Neural progenitor cell (in vitro differentiated cells): Measurements from ENCODE around the gene TFPI. TPM values are rescaled to one million over a fixed set of nuclear protein-coding genes. Genes with fewer than 3 reads are reported as not detected.
"Not testable (repeated sequence)": the region's sequence is repeated elsewhere in the genome, so short reads cannot be mapped to it uniquely, and the experiment has no call there.

ENCODE experiments used
- DNase-seq: peaks from one replicate; pipeline ENCODE4 v3.0.0-alpha.2; 2016; ENCODE audit warnings: low spot score
- H2AFZ ChIP-seq: fragments of 200-600 bp; sonication (generic); replicated peaks from 2 replicates; pipeline ENCODE4 v1.6.1; 2016; ENCODE audit warnings: antibody characterized with exemption
- H3F3A ChIP-seq: fragments of 200-600 bp; sonication (generic); 2 replicates; pipeline ENCODE4 v1.6.1; 2016; ENCODE audit warnings: antibody characterized with exemption, low read depth
- H3K27ac ChIP-seq: fragments of 200-600 bp; sonication (generic); 2 replicates; pipeline ENCODE4 v1.5.1; 2016; ENCODE audit warnings: mild to moderate bottlenecking
- H3K27me3 ChIP-seq: fragments of 200-600 bp; sonication (generic); 2 replicates; pipeline ENCODE4 v1.6.1; 2016; ENCODE audit warnings: mild to moderate bottlenecking, moderate library complexity
- H3K36me3 ChIP-seq: fragments of 200-600 bp; sonication (generic); 2 replicates; pipeline ENCODE4 v1.5.1; 2016
- H3K4me1 ChIP-seq: fragments of 200-600 bp; sonication (generic); 2 replicates; pipeline ENCODE4 v1.6.1; 2016; ENCODE audit warnings: mixed run types
- H3K4me2 ChIP-seq: fragments of 200-600 bp; sonication (generic); 2 replicates; pipeline ENCODE4 v1.6.1; 2016
- H3K4me3 ChIP-seq: fragments of 200-600 bp; sonication (generic); 2 replicates; pipeline ENCODE4 v1.5.1; 2016
- H3K79me2 ChIP-seq: fragments of 200-600 bp; sonication (generic); 2 replicates; pipeline ENCODE4 v1.6.1; 2016; ENCODE audit warnings: low read depth
- H3K9ac ChIP-seq: fragments of 200-600 bp; sonication (generic); 2 replicates; pipeline ENCODE4 v1.6.1; 2016
- H3K9me3 ChIP-seq: fragments of 200-600 bp; sonication (generic); 2 replicates; pipeline ENCODE4 v1.5.1; 2016; ENCODE audit warnings: low read depth
- H4K20me1 ChIP-seq: fragments of 200-600 bp; sonication (generic); 2 replicates; pipeline ENCODE4 v1.6.1; 2016; ENCODE audit warnings: low read depth
- H3K27ac Mint-ChIP-seq: 3 replicates; pipeline ENCODE4 v1.8.0; 2021; ENCODE audit warnings: mixed read lengths
- H3K27me3 Mint-ChIP-seq: 2 replicates; pipeline ENCODE4 v1.8.0; 2022; ENCODE audit warnings: low read depth, mild to moderate bottlenecking, inconsistent platforms, moderate library complexity, mixed read lengths; ENCODE audit not compliant: insufficient read depth
- H3K36me3 Mint-ChIP-seq: 3 replicates; pipeline ENCODE4 v1.8.0; 2021; ENCODE audit warnings: mixed read lengths
- H3K4me1 Mint-ChIP-seq: 3 replicates; pipeline ENCODE4 v1.8.0; 2021; ENCODE audit warnings: mixed read lengths
- H3K4me3 Mint-ChIP-seq: 3 replicates; pipeline ENCODE4 v1.8.0; 2021; ENCODE audit warnings: mild to moderate bottlenecking, moderate library complexity, mixed read lengths
- H3K9me3 Mint-ChIP-seq: 3 replicates; pipeline ENCODE4 v1.8.0; 2020; ENCODE audit warnings: mixed read lengths
- EZH2 ChIP-seq: fragments of 200-600 bp; sonication (generic); IDR thresholded peaks from 2 replicates; pipeline ENCODE4 v1.6.1; 2017; ENCODE audit warnings: antibody characterized with exemption, mild to moderate bottlenecking, moderate library complexity
- EZH2phosphoT487 ChIP-seq: fragments of 200-600 bp; sonication (generic); IDR thresholded peaks from 2 replicates; pipeline ENCODE4 v1.6.1; 2017; ENCODE audit warnings: antibody characterized with exemption
- total RNA-seq: library from RNA; depleted of rRNA; stranded (reverse); fragments of >200 nt; gene quantifications from 2 replicates; pipeline ENCODE4 v1.2.3, GENCODE V29; 2015; ENCODE audit warnings: low replicate concordance
- TF ChIP-seq, protein P1 (sequence below): fragments of 200-600 bp; sonication (generic); IDR thresholded peaks from 2 replicates; pipeline ENCODE4 v1.5.1; 2017; ENCODE audit warnings: antibody characterized with exemption, mild to moderate bottlenecking

The TFPI gene
- total RNA-seq, 1 donor from 2014 or later = 16.6 TPM

GRCh38 chr2:187573722-187574121 is 19.5 kb upstream of the TFPI start:
- TF ChIP-seq, protein P1, sequence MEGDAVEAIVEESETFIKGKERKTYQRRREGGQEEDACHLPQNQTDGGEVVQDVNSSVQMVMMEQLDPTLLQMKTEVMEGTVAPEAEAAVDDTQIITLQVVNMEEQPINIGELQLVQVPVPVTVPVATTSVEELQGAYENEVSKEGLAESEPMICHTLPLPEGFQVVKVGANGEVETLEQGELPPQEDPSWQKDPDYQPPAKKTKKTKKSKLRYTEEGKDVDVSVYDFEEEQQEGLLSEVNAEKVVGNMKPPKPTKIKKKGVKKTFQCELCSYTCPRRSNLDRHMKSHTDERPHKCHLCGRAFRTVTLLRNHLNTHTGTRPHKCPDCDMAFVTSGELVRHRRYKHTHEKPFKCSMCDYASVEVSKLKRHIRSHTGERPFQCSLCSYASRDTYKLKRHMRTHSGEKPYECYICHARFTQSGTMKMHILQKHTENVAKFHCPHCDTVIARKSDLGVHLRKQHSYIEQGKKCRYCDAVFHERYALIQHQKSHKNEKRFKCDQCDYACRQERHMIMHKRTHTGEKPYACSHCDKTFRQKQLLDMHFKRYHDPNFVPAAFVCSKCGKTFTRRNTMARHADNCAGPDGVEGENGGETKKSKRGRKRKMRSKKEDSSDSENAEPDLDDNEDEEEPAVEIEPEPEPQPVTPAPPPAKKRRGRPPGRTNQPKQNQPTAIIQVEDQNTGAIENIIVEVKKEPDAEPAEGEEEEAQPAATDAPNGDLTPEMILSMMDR = no peak
- TF ChIP-seq EZH2 (no peak), EZH2phosphoT487 (no peak)
- no peak overlapping the region for H3K4me3 ChIP-seq

DNA sequence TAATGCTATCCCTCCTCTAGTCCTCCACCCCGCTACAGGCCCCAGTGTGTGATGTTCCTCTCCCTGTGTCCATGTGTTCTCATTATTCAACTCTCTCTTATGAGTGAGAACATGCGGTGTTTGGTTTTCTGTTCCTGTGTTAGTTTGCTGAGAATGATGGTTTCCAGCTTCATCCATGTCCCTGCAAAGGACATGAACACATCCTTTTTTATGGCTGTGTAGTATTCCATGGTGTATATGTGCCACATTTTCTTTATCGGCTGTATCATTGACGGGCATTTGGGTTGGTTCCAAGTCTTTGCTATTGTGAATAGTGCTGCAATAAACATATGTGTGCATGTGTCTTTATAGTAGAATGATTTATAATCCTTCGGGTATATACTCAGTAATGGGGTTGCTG is 17.8 kb upstream of the TFPI start:
- H3K27ac Mint-ChIP-seq, H2AFZ ChIP-seq, H3K27ac ChIP-seq, H3K79me2 ChIP-seq, H3K4me3 Mint-ChIP-seq, DNase-seq, H3K4me2 ChIP-seq, H4K20me1 ChIP-seq, H3K4me3 ChIP-seq, H3K36me3 ChIP-seq, H3K27me3 ChIP-seq, H3K27me3 Mint-ChIP-seq, H3K9me3 ChIP-seq, H3K36me3 Mint-ChIP-seq, H3K9ac ChIP-seq: not testable (repeated sequence)
- Histone ChIP-seq H3K4me1 (peaks cover 25% of the 10 kb centered on the region), H3F3A (peaks cover 13% of the 10 kb centered on the region)
- Mint-ChIP-seq H3K4me1 (peaks cover 20% of the 10 kb centered on the region), H3K9me3 (peaks cover 14% of the 10 kb centered on the region)

More at GRCh38 chr2:187573722-187574121, 19.5 kb upstream of the TFPI start:
- H3K9ac ChIP-seq = no peak overlapping the region
- H4K20me1 ChIP-seq = no peaks in the 10 kb centered on the region
- Mint-ChIP-seq H3K9me3 (peaks cover 14% of the 10 kb centered on the region), H3K27ac (no peak overlapping the region), H3K27me3 (peaks cover 3% of the 10 kb centered on the region), H3K4me1 (peaks cover 26% of the 10 kb centered on the region), H3K4me3 (no peak overlapping the region), H3K36me3 (peaks cover 7% of the 10 kb centered on the region)
- no peaks in the 10 kb centered on the region for H3K9me3 ChIP-seq
- H3F3A ChIP-seq = peaks cover 22% of the 10 kb centered on the region
- H3K27ac ChIP-seq = no peak overlapping the region
- no peaks in the 10 kb centered on the region for H3K36me3 ChIP-seq
- H3K4me2 ChIP-seq = no peak overlapping the region
- no peak overlapping the region for H2AFZ ChIP-seq
- H3K4me1 ChIP-seq = peaks cover 37% of the 10 kb centered on the region
- no peak for DNase-seq
- H3K79me2 ChIP-seq = no peaks in the 10 kb centered on the region
- H3K27me3 ChIP-seq = no peaks in the 10 kb centered on the region

- Histone ChIP-seq H4K20me1 (no peaks in the 10 kb centered on the region), H3K27me3 (peaks cover 16% of the 10 kb centered on the region), H2AFZ (no peak overlapping the region), H3K27ac (no peak overlapping the region), H3K9me3 (no peaks in the 10 kb centered on the region), H3K4me2 (no peak overlapping the region), H3F3A (no peaks in the 10 kb centered on the region), H3K4me1 (peaks cover 11% of the 10 kb centered on the region), H3K9ac (no peak overlapping the region), H3K4me3 (no peak overlapping the region), H3K79me2 (no peaks in the 10 kb centered on the region), H3K36me3 (no peaks in the 10 kb centered on the region)
- no peak for DNase-seq
- H3K9me3 Mint-ChIP-seq = peaks cover 14% of the 10 kb centered on the region
- no peak overlapping the region for H3K27ac Mint-ChIP-seq
- no peaks in the 10 kb centered on the region for H3K4me1 Mint-ChIP-seq
- H3K27me3 Mint-ChIP-seq = peaks cover 5% of the 10 kb centered on the region
- H3K4me3 Mint-ChIP-seq = no peak overlapping the region
- peaks cover 7% of the 10 kb centered on the region for H3K36me3 Mint-ChIP-seq
- no peak for TF ChIP-seq EZH2
- TF ChIP-seq, protein P1 = no peak
- TF ChIP-seq EZH2phosphoT487 = no peak
Observed at GRCh38 chr2:187569571-187569970, 15.3 kb upstream of the TFPI start.

DNA sequence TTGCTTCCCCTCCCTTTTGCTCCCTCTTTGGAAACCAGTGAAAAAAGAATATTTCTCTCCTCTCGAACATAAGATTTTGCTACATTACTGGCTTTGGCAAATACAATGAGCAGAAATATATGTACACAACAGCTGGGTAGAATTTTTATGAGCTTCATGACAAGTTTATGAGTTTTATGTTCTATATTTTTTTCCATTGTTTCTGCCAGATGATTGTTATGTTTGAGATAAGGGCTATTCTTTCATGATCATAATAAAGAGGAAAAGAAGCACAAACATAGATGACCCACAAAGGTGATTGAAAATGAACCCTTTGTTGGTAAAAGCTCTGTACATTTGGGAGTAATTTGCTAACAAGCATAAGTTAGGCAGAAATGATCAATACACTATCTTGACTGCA is 14.8 kb upstream of the TFPI start:
- no peaks in the 10 kb centered on the region for H3K79me2 ChIP-seq
- no peak overlapping the region for H3K4me2 ChIP-seq
- no peak overlapping the region for H3K27ac Mint-ChIP-seq
- H3K4me1 ChIP-seq = peaks cover 12% of the 10 kb centered on the region
- no peak overlapping the region for H3K4me3 Mint-ChIP-seq
- H3K27ac ChIP-seq = no peak overlapping the region
- H2AFZ ChIP-seq = no peak overlapping the region
- no peaks in the 10 kb centered on the region for H4K20me1 ChIP-seq
- H3K9me3 Mint-ChIP-seq = peaks cover 14% of the 10 kb centered on the region
- H3K4me3 ChIP-seq = no peak overlapping the region
- H3K9ac ChIP-seq = no peak overlapping the region
- peaks cover 17% of the 10 kb centered on the region for H3K27me3 ChIP-seq
- H3K27me3 Mint-ChIP-seq = peaks cover 6% of the 10 kb centered on the region
- H3K4me1 Mint-ChIP-seq = no peaks in the 10 kb centered on the region
- TF ChIP-seq, protein P1 = no peak
- TF ChIP-seq EZH2phosphoT487 (no peak), EZH2 (no peak)
- no peaks in the 10 kb centered on the region for H3K9me3 ChIP-seq
- no peak for DNase-seq
- H3K36me3 ChIP-seq = no peaks in the 10 kb centered on the region
- H3K36me3 Mint-ChIP-seq = peaks cover 7% of the 10 kb centered on the region
- H3F3A ChIP-seq = no peaks in the 10 kb centered on the region
